Raji (cell line): ENCODE data around the gene FLT4.

Experiments
- POLR2A ChIP-seq: IDR thresholded peaks from 2 replicates; pipeline ENCODE4 v1.6.1; 2011; ENCODE audit warnings: low read depth, low read length, control low read depth; ENCODE audit not compliant: insufficient read depth

Gene FLT4

GRCh38 chr5:180605554-180606214 is 43.7 kb downstream of the FLT4 start:
- no peak for TF ChIP-seq POLR2A

DNA sequence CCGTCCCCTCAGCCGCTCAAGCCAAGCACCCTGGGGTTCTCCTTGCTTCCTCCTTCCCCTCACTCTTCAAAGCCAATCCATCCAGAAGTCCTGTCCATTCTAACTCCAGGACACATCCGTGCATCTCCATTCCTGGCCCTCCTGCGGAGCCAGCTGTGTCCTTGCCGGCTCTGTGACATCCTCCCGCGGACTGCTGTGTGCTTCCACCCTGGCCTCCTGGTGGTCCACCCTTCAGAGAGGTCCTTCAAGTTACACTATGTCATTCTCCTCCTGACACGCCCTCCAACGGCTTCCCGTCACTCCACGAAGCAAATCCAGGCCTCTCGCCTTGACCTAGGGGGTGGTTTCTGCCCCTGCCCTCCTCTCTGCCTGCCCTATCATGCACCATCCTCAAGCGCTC is 45.1 kb downstream of the FLT4 start:
- no peak for TF ChIP-seq POLR2A

DNA sequence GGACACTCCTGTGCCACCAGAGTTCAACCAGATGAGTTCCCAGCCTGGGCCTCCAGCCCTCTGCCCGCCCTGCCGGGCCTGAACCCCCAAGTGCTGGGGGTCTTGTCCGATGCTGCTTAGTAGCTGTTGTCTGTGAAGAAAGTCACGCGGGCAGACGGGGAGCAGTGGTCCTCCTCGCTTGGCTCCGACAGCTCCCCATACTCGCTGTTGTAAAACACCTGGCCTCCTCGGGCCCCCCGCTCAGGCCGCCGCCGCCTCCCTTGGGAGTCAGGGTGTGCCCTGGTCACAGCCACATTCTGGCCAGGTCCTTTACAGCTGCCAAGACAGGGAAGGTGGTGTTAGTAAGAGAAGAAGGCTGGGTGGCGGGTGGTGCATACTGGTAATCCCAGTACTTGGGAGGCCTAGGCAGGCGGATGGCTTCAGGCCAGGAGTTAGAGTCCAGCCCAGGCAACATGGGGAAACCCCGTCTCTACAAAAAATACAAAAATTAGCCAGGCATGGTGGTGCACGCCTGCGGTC is 46.3 kb downstream of the FLT4 start:
- no peak for TF ChIP-seq POLR2A

DNA sequence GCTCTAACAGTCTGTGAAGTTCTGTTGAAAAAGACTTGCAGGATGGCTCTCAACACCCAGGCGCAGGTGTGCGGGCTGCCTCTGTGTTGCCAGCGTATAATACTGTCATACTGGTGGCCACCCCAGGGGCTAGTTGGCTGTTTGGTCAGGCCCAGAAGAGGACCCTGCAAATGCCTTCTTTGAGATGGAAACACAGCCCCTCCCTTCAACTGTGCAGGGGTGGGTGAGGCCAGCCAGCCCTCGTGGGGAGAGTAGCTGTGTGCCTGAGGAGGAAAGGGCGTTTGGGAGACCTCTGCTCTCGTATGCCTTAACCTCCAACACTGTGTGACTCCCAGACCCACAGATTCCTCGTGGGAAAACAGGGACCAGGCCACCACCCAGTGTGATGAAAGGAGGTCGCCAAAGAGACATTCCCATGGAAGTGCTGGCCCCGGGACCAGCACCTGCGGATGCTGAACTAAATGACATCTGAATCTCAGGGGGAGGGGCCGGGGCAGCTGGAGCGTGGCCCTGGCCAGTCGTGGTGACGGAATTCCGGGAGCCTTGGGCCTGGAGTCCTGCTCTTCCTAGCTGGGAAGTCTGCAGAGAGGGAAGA is 46.8 kb downstream of the FLT4 start:
- TF ChIP-seq POLR2A = no peak

DNA sequence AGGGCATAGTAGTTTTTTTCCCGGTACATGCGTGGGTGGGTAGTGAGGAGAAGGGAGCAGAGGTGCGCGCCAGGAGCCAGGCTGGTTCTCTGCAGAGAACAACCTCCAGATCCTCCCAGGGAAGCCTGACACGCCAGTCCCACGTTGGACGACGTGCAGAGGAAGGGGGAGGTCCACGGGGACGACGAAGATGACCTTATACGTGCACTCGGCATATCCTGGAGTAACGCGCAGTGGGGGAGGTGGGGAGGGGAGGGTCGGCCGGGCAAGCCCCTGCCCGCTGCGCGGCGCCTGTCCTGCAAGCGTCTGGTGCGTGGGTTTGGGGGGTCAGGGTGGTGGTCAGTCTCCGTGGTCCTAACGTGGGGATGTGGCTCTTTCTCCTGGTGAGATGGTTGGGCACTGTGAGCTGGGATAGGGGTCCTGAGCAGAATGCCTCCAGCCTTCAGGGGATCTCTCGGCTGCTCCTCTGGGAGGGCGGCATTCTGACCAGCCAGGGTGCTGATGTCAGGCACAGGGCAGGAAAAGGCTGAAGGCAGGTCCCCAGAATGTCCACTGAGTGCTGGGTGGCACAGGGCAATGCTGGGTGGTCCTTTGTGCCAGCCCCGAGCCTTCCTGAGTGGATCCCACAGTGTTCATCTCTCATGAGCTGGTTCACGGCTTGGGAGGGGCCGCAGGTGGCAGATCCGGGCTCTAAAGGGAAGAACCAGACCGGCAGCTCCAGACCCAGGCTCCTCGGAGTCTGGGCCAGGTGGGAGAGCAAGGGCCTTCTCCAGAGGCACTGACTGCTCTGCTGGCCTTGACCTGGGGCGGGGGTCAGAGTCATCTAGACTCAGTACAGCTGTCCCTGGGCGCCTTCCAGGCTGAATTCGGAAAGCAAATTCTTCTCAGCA is 47.6 kb downstream of the FLT4 start:
- TF ChIP-seq POLR2A = no peak

- no peak for TF ChIP-seq POLR2A
These were observed 48.8 kb downstream of the FLT4 start for GRCh38 chr5:180600554-180601041.

DNA sequence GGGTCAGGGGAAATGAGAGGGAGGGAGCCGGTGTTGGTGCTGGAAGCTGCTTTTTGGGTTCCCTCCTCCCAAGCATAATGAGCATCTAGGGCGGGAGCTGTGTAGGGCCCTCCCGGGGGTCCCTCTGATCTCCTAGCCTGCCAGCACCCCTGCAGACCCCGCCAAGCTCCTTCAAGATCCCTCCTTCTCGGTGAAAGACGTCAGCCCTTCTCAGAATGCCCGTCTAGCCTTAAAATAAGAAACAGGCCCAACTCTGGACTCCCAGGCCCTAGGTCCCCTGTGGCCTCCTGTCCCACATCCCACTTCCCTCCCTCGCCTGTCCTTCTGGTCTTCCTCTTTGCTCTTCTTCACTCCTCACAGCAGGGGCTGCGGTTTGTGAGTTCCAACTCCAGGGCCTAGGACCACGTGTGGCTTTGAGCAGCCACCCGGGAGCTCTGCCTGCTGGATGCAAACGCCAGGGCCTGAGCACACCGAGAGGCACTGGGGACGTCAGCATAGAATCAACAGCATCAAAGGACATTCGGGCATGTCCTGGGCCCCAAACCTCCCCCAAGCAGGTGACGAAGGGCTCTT is 49.3 kb downstream of the FLT4 start:
- TF ChIP-seq POLR2A = no peak

GRCh38 chr5:180599590-180599914 is 49.8 kb downstream of the FLT4 start:
- no peak for TF ChIP-seq POLR2A

DNA sequence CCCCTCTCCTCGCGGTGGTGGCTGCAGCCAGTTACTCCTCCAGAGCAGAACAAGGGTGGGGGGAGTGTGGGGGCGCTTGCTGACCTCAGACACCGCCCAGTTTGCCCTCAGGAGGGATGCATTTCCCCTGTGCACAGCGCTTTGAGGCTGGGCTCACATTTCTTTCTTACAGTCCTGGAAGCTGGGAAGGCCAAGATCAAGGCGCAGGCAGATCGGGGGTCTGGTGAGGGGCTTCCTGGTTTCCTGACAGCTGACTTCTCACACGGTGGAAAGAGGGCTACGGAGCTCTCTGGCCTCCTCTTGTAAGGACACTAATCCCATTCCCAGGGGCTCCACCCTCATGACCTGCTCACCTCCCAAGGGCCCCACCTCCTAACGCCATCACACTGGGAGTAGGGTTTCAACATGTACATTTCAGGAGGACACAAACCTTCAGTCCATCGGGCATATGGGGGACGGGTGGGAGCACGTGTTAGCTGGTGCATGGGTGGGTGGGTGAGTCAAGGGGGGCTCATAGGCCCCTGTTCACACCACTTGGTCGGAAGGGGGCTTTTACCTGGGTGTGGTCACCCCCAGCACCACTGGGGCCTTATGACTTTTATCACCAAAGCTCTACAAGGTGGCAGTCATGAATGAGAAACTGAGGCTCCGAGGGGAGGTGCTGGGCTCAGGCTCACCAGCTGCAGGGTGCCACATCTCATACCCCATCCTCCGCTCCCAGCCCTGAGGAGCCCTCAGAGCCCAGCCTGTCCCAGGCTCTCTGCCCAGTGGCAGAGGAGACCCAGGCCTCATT is 50.4 kb downstream of the FLT4 start:
- no peak for TF ChIP-seq POLR2A

DNA sequence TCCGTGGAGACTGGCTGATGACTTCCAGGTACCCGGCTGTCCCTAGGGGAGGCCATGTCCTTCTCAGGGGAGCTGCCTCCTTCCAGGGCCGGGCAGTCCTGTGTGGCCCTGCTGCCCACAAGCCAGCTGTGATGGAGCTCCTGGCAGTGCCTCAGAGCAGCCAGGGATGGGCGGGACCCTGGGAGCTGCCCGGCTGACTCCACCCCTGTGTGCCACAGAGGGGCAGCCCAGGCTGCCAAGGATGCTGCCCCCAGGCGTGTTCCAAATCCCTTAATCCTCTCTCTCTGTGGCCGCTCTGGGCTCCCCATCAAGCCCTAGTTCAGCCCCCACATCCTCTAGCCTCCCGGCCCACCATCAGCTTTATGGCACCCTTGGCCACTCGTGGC is 51.1 kb downstream of the FLT4 start:
- no peak for TF ChIP-seq POLR2A

DNA sequence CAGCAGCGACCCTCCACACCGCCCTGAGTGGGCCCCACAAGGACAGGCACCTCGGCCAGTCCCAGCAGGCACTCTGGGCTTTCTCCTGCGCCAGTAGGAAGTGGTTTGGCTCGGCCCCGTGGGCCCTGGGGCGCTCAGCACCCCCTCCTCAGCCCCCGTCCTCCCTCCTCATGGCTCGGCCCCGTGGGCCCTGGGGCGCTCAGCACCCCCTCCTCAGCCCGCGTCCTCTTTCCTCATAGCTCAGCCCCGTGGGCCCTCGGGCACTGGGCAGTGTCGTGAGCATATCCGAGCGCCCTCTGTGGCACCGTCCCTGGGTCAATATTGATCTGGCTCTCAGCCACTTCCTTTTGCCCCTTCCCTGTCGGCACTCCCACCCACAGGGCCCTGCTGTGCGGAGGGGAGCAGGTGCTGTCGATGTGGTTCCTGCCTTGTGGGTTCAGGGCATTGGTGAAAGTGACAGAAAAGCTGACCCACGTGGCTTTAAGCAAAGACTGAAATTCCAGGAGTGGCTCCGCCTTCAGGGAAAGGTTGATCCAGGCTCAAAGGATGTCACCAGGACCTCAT is 52.6 kb downstream of the FLT4 start:
- TF ChIP-seq POLR2A = no peak

GRCh38 chr5:180596115-180596667 is 53.2 kb downstream of the FLT4 start:
- no peak for TF ChIP-seq POLR2A

- no peak for TF ChIP-seq POLR2A
These were observed 53.9 kb downstream of the FLT4 start for GRCh38 chr5:180595381-180596114.
